ENCODE data around the gene C1QTNF2.

The C1QTNF2 gene, protein sequence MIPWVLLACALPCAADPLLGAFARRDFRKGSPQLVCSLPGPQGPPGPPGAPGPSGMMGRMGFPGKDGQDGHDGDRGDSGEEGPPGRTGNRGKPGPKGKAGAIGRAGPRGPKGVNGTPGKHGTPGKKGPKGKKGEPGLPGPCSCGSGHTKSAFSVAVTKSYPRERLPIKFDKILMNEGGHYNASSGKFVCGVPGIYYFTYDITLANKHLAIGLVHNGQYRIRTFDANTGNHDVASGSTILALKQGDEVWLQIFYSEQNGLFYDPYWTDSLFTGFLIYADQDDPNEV

GRCh38 chr5:160369990-160370712 is at the start of gene C1QTNF2:
C1QTNF2 (minus strand) TSS chr5:160370626; CDS start chr5:160355011, 15,615 bp downstream.
- DNase-seq (ENCODE audit: low read depth in 2 of 2): no peak

DNA sequence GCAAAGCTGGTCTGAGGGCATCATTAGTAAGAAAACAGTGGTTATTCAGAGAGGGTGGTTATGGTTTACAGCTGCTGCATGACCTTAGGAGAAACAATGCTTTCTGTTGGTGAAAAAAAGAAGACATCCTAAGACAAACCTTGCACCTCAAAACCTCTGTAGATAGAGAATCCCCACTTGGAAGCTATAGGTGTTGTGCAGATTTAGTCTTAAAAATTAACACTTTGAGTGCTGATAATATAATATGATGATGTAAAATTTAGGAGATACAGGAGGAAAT is 49.8 kb upstream of the C1QTNF2 start:
- no peak for DNase-seq (ENCODE audit: low read depth in 2 of 2)

DNA sequence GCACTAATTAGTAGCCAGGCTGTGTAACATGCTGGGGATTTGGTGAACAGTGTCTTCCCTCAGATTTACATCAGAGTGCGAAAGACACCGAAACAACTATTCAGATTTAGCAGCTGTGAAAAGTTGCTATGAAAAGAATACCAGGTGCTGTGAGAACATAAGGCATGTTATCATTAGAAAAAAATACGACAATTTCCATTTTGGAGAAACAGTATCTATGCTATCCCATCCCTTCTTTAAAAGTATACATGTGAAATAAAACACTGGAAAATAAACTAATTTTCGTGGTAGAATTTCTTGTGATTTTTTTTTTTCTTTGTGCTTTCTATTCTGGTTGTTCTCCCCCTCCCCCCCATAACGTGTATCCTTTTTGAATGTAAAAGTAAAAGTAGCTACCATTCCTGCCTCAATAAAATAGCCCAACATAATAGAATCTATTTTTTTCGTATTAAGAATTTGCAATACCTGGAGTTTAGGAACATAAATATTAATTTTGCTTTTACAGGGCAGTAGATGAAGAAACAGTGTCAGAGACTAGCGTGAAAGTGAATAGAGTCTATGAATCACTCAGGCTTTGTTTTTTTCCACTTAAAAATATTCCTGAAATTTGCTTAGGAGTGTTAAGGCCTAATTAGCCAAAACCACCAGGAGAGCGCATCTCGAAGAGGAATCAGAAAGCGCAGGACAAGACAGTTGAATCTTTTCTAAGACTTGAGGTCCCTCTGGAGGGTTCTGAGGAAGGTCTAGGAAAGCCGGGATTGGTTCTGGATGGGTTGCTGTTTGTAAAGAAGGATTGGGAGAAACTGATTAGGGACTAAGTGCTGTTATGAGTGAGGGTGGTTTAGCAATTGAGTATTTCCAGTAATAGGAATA is 49.3 kb upstream of the C1QTNF2 start:
- no peak for DNase-seq (ENCODE audit: low read depth in 2 of 2)

- DNase-seq (ENCODE audit: low read depth in 2 of 2): peak; percentile 80 to 85
These were observed 48.4 kb upstream of the C1QTNF2 start, which contains the start of gene SLU7 for GRCh38 chr5:160418561-160419457. SLU7 (minus strand) TSS chr5:160419081; CDS start chr5:160415294, 3,787 bp downstream.

DNA sequence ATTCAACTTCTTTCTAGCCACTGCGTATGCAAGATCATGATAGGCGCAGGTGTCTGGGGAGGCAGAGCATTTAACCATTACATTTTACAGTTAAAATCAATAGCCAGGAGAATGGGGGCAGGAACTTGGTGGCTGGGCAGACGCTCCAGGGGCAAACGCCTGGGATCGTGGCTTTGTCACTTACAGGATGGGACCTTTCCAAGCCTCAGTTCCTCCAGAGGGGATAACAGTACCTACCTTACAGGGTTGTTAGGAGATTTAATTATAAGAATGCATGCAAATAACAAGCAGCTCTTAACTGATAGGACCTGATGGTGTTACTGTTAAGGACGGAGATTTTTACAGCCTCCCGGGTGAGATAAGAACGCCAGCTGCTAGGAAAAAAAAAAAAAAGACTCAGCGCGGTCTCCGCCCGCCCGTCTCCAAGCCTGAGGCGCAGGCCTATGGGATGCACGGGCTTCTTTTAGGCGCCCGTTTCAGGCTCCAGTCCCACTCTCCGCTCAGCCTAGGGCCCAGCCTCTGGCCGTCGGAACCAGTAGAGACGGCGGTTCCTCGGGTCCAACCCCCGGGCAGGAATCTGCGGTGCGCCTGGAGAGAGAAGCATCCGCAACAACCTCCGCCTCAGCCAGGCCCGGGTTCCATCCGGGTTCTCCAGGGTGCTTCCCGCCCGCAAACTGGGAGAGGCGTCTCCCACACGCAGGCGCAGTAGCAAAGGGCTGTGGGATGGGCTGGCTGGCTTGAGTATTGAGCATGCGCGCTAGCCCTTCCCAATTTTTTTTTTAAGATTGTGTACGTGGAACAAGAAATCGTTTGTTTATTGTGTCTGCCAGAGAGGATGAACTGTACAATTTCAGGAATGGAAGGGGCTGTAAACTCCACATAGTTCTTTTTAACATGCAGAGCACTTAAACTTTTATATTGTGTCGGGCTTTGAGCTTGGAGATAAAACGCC is 29.3 kb upstream of the C1QTNF2 start, which contains the start of gene FAM200C:
TSS of gene FAM200C (minus strand) at position 653 of the 952 bp plus-strand sequence. CDS start 4,564 bp downstream, outside the sequence.
- peak in 1 of 2 donors; percentile 35 for DNase-seq (ENCODE audit: low read depth in 2 of 2)

DNA sequence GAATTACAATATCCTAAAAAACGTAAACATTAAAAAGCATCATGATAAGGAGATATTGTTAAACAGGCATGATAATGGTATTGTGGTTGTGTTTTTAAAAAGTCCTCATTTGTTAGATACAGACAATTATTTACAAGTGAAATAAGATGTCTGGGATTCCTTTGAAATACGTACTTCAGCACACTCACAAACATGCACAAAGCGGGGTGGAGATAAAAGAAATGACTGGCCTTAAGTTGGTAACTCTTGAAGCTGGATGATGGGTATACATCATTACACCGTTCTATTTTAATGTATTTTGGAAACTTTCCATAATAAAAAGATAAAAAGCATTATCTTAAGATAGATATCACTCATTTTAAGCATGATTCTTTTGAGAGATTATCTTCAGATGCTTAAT is 28.4 kb upstream of the C1QTNF2 start:
- DNase-seq (ENCODE audit: low read depth in 2 of 2): no peak

- DNase-seq (ENCODE audit: low read depth in 2 of 2): no peak
These were observed 27.1 kb upstream of the C1QTNF2 start for GRCh38 chr5:160397492-160397891.

DNA sequence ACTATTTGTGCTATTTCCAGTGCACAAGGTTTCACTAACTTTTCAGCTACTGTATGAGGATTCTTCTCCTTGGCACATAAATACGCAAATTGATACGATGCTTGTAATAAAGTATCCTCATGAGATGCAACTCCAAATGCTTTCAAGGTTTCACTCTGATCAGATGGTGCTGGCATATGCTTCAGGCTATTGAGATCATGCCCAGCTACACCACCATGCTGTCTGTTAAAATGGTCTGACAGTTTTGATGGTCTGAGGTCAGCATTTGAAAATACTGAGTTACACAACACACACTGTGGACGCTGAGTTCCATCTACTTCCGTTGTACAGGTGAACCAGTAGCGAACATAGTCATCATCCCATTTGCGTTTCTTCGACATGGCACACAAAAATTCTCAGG is 24.7 kb upstream of the C1QTNF2 start:
- DNase-seq (ENCODE audit: low read depth in 2 of 2): no peak

DNA sequence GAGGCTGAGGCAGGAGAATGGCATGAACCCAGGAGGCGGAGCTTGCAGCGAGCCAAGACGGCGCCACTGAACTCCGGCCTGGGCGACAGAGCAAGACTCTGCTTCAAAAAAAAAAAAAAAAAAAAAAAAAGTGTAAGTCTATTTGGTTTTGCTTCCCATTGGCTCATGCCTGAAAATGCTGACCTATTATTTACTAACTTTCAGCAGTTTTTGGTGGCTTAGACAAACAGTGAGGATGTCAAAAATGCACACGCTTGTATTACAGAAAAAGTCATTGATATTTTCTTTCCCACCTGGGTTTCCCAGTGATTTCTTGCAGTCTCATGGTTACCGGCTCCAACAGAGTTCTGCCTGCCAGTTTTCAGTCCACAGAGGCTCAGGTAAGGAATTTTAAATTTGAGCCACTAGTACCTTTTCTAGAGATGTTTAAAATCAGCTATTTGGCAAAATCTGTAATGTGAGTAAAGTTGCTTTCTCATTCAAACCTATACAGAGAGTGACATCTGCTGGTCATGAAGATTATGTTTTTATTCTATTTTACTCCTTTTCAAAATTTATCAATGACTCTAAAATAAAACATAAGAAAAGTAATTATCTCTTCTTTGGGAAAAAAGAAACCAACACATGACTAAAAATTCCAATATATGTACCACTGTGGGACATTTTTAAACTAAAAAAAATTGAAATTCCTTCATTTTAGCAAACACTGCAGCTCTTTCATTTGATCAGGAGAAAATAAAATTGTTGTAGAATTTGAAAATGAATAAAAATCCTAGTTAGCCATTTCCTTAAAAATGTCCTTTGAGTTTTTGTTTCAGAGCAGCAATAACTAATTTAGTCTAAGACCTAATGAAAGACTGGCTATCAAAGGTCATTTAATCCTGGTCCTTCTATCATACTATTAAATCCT is 20.6 kb upstream of the C1QTNF2 start:
- no peak for DNase-seq (ENCODE audit: low read depth in 2 of 2)

GRCh38 chr5:160387445-160387844 is 17.0 kb upstream of the C1QTNF2 start:
- no peak for DNase-seq (ENCODE audit: low read depth in 2 of 2)

DNA sequence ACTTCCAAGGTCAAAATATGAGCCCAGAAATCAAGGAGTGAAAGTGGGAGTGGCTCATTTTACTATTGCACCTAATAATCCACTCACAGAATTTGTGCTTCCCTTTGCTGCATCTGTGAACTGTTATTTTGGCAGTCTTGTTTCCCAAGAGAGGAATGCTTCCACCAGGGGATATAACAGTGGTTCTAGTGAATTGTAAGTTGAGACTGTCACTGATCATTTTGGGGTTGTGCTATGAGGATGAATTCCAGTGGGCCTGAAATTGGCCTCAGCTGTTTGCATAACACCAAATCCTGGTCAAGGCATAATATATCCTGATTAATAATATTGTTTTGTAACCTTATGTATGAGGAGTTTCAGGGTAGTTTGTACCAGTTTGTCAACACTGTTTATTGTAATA is 15.1 kb upstream of the C1QTNF2 start:
- no peak for DNase-seq (ENCODE audit: low read depth in 2 of 2)

- no peak for DNase-seq (ENCODE audit: low read depth in 2 of 2)
These were observed 14.3 kb upstream of the C1QTNF2 start for GRCh38 chr5:160384681-160385080.

DNA sequence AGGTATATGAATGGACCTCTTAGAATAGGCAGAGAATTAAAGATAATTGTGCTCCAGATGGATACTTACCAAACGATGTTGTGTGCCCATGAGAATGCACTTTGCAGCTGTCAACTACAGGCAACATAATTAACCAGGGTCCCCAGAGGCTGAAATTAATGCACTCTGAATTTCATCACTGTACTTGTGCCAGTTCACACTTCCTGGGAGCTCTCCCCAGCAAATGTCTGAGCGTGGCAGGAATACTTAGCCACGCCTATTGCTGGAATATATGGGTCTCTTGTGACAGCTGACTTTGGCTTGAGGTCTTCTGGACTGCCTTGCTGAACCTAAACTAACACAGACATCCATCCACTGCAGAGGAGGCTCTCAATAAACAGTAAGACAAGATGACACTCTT is 11.9 kb upstream of the C1QTNF2 start:
- no peak for DNase-seq (ENCODE audit: low read depth in 2 of 2)

GRCh38 chr5:160380041-160380440 is 9.6 kb upstream of the C1QTNF2 start:
- DNase-seq (ENCODE audit: low read depth in 2 of 2): no peak

DNA sequence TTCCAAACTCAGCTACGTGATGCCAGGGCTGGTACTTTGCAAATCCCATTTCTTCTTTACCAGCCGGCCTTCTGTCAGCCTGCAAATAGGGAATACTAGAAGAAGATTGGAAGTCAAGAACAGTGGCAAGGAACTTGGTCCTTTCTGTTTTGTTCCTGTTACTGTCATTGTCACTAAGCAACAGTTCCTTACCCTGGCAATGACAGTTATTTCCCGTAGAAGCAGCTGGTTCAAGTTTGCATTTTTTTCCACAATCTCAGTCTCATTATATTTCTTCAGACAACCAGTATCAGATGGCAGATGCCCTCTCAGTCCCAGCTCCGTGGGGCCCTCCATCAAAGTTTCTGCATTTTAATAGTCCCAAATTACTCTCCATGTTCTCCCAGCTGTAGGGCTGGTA is 9.1 kb upstream of the C1QTNF2 start:
- no peak for DNase-seq (ENCODE audit: low read depth in 2 of 2)

GRCh38 chr5:160378330-160378729 is 7.9 kb upstream of the C1QTNF2 start:
- no peak for DNase-seq (ENCODE audit: low read depth in 2 of 2)

DNA sequence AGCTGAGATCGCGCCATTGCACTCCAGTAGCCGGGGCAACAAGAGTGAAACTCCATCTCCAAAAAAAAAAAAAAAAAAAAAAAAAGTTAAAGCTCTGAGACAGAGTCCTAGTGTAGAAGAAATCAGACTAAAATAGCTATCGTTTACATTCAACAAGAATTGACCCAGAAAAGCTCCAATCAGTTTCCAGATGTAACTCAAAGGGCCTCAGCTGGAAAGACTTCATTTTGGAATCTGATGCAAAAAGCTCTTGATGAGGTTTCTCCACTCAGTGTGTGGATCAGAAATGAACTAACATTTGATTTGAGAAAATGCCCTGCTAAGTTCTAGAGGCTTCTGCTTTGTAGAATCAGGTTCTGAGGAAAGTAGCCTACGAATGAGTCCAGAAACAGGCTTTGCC is 7.2 kb upstream of the C1QTNF2 start:
- no peak for DNase-seq (ENCODE audit: low read depth in 2 of 2)

- no peak for DNase-seq (ENCODE audit: low read depth in 2 of 2)
These were observed 6.0 kb upstream of the C1QTNF2 start for GRCh38 chr5:160376416-160376815.

GRCh38 chr5:160375701-160376100 is 5.3 kb upstream of the C1QTNF2 start:
- DNase-seq (ENCODE audit: low read depth in 2 of 2): no peak
